22Rv1 (cell line): ENCODE results near the gene MTIF2.
"Not testable (repeated sequence)": the region's sequence is repeated elsewhere in the genome, so short reads cannot be mapped to it uniquely, and the experiment has no call there.

Experiments
- H3K27ac ChIP-seq: fragments of 450-650 bp; 2 replicates; pipeline ENCODE4 v1.5.1; 2017
- ZFX ChIP-seq: fragments of 450-650 bp; IDR thresholded peaks from 2 replicates; pipeline ENCODE4 v1.6.1; 2017; ENCODE audit warnings: antibody characterized with exemption, borderline replicate concordance
- TF ChIP-seq, protein P1 (sequence below): fragments of 450-650 bp; IDR thresholded peaks from 2 replicates; pipeline ENCODE4 v1.5.1; 2017; ENCODE audit warnings: mild to moderate bottlenecking

MTIF2 gene

DNA sequence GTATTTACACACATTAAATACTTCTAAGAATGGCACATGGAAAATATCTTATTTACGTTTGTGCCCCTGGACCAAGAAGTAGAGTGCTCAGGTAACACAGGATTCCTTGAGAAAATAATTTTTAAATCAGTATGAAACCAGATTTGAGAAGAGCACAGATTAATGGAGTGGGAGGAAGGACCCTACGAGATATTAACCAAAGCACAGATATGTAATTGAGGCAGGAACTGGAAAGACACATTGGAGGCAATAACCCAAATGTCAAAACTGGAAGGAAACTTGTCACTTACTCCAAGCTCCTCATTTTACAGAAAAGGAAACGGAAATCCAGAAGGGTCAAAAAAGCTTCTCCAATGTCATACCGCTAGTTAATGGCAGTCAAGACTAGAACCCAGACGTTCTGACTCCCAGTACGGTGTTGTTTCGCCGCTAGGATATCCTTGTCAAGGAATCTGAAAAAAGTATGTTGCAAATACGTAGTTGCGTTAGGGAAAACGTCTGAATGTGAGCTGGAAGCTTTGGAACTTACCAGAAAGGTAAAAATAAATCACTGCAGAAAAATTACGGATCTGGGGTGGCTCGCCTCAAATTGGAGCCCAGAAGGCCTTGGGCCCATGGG, 634 bp downstream of the MTIF2 start:
- TF ChIP-seq, protein P1, sequence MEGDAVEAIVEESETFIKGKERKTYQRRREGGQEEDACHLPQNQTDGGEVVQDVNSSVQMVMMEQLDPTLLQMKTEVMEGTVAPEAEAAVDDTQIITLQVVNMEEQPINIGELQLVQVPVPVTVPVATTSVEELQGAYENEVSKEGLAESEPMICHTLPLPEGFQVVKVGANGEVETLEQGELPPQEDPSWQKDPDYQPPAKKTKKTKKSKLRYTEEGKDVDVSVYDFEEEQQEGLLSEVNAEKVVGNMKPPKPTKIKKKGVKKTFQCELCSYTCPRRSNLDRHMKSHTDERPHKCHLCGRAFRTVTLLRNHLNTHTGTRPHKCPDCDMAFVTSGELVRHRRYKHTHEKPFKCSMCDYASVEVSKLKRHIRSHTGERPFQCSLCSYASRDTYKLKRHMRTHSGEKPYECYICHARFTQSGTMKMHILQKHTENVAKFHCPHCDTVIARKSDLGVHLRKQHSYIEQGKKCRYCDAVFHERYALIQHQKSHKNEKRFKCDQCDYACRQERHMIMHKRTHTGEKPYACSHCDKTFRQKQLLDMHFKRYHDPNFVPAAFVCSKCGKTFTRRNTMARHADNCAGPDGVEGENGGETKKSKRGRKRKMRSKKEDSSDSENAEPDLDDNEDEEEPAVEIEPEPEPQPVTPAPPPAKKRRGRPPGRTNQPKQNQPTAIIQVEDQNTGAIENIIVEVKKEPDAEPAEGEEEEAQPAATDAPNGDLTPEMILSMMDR, result no peak
- TF ChIP-seq ZFX, result no peak
- peak overlapping the region; percentile 87 for H3K27ac ChIP-seq

DNA sequence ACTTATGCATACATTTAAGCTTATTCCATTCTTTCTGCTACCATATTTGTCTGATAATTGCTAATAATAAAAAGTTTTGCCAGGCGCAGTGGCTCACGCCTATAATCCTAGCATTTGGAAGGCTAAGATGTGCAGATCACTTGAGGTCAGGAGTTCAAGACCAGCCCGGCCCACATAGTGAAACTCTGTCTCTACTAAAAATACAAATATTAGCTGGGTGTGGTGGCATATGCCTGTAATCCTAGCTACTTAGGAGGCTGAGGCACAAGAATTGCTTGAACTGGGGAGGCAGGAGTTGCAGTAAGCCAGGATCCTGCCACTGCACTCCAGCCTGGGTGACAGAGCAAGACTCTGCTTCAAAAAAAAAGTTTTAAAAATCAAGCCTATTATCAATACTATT, 9.4 kb downstream of the MTIF2 start:
- H3K27ac ChIP-seq, result not testable (repeated sequence)

DNA sequence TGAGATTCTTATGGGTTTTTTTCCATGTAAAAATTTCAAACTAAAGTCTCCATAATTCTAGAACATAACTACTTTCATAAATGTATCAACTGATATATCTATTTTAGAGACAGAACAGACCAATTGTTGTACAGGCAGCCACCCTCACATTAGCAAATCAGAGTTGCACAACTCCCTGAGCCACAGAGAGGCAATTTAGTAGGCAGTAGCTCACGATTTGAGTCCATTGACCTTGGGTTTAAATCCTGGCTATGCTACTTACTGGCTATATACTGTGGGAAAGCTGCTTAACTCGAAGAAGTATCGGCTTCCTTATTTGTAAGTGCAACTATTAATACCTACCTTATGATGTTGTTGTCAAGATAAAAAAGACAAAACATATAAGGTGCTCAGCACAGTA, 16.2 kb downstream of the MTIF2 start:
- H3K27ac ChIP-seq, result no peak overlapping the region
- TF ChIP-seq, protein P1, result no peak
- TF ChIP-seq ZFX, result no peak

DNA sequence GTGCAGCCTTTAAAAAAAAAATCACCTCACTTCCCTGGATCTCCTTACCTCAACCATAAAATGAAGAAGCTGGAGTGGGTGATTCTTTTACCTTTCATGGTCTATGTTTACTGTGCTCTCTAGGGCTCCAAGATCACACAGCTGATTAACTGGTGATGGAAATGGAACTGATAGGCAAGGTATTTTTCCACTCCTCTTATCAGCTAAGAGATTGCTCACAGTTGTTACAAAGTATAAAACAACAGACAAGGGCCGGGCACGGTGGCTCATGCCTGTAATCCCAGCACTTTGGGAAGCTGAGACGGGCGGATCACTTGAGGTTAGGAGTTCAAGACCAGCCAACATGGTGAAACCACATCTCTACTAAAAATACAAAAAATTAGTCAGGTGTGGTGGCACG, 22.0 kb downstream of the MTIF2 start:
- no peak overlapping the region for H3K27ac ChIP-seq
- no peak for TF ChIP-seq ZFX
- TF ChIP-seq, protein P1, result no peak

DNA sequence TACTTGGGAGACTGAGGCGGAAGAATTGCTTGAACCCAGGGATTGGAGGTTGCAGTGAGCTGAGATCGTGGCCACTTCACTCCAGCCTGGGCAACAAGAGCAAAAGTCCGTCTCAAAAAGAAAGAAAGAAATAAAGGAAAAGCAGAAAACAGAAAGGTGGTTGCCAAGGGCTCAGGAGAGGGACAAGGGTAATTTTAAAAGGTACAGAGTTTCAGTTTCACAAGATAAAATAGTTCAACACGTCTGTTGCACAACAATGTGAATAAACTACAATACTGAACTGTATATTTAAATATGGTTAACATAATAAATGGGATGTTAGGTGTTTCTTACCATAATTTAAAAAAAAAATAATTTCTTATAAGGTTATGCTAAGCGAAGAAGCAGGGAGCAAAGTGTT, 23.6 kb downstream of the MTIF2 start:
- TF ChIP-seq, protein P1, result no peak
- no peak for TF ChIP-seq ZFX
- no peak overlapping the region for H3K27ac ChIP-seq

DNA sequence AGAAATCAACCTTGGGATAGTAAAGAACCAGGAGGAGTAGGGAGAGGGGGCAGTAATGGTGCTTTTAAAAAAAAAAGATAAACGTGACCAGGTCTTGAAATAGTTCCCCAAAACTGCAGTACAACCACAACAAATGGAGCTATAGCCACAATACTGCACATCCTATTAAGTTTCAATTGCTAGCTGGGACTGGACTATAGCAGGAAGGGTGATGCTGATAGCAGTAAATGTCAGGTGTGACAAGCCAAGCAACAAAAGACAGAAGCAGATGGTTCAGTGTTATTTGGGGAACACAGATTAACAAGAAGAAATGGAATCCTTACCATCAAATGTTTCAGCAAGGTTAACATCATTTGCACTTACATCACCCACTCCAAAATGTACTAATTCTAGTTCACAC, 26.4 kb downstream of the MTIF2 start:
- TF ChIP-seq ZFX, result no peak
- TF ChIP-seq, protein P1, result no peak
- H3K27ac ChIP-seq, result no peak overlapping the region

DNA sequence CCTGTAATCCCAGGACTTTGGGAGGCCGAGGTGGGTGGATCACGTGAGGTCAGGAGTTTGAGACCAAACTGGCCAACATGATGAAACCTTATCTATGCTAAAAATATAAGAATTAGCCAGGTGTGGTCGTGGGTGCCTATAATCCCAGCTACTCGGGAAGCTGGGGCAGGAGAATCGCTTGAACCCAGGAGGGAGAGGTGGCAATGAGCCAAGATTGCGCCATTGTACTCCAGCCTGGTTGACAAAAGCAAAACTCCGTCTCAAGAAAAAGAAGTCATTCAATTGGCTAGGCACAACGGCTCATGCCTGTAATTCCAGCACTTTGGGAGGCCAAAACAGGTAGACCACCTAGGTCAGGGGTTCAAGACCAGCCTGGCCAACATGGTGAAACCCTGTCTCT, 27.4 kb downstream of the MTIF2 start:
- not testable (repeated sequence) for H3K27ac ChIP-seq

DNA sequence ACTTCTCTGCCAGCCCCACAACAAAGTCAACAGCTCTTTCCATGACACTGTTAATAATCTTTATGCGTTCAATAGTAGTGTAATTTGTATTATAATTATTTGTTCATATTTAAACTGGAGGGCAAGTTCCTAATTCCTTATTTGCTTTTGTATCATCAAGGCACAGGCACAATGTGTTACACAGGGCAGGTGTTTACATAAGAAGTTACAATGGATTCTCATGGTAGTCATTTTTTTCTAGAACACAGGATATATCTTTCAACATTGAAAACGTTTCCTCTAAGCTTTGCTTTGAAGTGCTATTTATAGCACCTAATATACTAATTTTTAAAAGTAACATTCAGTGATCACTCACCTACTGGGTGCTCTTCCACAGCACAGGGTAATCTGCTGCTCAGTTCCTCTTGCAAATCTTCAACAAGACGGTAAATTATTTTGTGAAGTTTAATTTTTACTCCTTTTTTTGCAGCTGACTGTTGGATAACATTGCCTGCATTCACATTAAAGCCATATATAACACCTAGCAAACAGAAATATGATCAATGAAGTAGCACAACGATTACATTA, 29.3 kb downstream of the MTIF2 start:
- TF ChIP-seq, protein P1, result no peak
- no peak for TF ChIP-seq ZFX
- H3K27ac ChIP-seq, result peak overlapping the region; percentile 53
